ENCODE results near the gene FAM228A.

DNA sequence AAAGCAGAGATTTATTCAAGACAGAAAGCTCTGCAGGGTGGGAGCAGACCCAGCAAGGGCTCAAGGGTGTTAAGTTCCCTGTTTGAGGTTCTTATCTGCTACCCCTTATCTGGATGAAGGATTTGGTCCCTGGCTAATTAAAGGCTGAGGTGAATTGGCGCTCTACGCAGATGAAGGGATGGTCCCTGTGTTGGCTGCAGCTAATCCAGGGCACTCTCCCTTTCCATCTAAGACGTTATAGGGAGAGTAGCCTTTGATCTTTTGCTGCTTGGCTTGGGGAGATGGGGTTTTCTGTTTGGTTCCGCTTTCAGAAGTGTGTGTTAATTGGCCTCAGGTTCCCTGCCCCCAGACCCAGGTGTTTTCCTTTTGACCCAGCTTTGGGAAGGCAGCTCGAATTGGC is 17.0 kb downstream of the FAM228A start:
- TF ChIP-seq BHLHE40 (IDR thresholded peaks at IDR 0.05; ENCODE audit: borderline replicate concordance) = no peak
- TF ChIP-seq NFRKB (IDR thresholded peaks at IDR 0.05) = no peak
- TF ChIP-seq SP1 (IDR thresholded peaks at IDR 0.05) = no peak
- TF ChIP-seq CTBP1 (IDR thresholded peaks at IDR 0.05; ENCODE audit: borderline replicate concordance) = no peak
- no peak for TF ChIP-seq TARDBP (IDR thresholded peaks at IDR 0.05)
- no peak for TF ChIP-seq FOXK2 (IDR thresholded peaks at IDR 0.05)
